ENCODE data around the gene SPATA31C2. TPM values are rescaled to one million over a fixed set of nuclear protein-coding genes. Genes with fewer than 3 reads are reported as not detected.
A peak's percentile ranks its signal among the peaks of the same experiment; 100 is the strongest.
"Not testable (repeated sequence)": the region's sequence is repeated elsewhere in the genome, so short reads cannot be mapped to it uniquely, and the experiment has no call there.

SPATA31C2 gene
- total RNA-seq, 1 experiment from 2014 or later: not detected

DNA sequence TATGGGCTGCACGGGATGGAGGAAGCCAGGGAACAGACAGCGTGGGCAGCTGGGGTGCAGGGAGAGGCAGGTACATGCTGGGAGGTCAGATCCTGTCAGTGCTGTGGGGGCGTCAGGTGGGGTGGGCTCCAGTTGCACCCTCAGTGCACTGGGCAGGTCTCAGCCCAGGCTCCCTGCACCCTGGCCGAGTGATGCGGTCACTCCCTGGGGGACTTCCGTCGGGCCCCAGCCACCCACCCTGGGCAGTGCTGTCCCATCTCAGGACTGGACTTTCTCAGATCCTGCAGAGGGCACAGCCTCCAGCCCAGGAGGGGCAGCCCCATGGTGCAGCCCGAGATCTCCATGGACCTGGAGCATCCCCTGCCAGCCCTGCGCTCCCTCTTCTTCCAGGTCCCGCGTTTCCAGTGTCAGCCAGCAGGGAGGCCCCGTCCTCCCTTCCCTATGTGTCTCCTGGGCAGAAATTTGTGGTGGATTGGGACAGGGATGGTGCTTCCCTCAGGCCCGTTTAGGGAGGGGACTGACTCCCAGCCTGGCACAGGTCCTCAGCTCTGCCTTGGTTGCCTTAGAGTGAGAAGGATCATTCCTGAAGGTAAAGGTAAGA is 10.5 kb downstream of the SPATA31C2 start:
- DNase-seq (ENCODE audit: low read depth): not testable (repeated sequence)

DNA sequence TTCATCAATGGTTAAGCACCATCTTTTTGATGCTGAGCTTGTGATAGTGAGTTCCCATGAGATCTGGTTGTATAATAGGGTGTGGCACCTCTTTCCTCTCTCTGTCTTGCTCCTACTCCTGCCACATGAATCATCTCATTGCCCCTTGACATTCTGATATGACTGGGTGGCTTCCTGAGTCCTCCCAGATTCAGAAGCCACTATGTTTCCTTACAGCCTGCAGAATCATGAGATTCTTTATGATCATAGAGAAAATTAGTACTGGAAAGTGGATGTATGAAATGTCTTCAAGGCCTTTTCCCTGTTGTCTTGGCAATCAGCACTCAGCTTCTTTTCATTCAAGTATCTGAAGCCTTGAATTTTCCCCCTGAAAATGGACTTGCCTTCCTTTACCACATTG is 14.9 kb downstream of the SPATA31C2 start:
- DNase-seq (ENCODE audit: low read depth): not testable (repeated sequence)

DNA sequence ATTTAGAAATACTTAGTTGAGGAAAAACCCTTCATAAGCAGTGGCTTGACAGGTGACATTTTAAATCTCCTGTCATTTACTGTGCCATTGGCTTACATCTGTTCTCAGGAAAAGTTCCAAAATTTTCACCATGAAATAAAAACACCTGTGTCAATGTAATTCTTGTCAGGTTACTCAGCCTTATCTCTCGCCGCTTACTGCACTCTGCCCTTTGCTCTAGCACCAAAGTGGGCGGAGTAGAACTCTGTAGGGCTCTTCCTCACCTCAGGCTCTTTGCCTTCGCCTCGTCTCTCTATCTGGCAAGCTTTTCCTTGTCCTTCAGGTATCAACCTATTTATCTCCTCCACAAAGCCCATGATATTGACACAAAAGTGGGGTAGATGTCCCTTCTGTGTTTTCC is 20.2 kb downstream of the SPATA31C2 start:
- not testable (repeated sequence) for DNase-seq (ENCODE audit: low read depth)

DNA sequence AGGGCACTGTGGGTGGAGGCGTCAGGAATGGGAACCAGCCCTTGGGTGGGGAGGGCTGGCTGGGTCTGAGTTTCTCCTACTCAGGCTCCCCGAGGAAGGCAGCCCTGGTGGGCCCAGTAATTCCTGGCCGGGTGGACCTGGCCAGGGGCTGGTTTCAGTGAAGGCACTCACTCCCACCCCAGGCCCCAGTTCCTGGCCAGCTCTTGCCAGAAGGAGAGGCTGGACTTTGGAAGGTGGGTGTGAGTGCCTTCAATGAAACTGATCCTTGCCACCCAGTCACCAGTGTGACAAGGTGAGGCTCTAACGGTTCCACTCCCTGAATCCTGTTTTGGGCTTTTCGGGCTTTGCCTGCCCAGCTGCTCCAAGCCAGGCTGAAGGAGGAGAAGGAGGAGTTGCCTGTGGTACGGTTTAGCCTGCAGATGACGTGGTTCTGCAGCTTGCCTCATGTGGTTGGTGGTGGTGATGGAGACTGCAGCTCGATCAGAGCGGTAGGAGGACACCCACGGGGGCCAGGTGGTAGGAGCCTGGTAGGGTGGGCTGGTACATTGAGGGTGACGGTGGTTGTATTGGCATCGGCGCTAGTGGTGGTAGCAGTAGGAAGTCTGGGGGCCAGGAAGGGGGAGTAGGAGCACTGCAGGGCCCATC is 23.2 kb downstream of the SPATA31C2 start:
- DNase-seq (ENCODE audit: low read depth): peak; percentile 74

DNA sequence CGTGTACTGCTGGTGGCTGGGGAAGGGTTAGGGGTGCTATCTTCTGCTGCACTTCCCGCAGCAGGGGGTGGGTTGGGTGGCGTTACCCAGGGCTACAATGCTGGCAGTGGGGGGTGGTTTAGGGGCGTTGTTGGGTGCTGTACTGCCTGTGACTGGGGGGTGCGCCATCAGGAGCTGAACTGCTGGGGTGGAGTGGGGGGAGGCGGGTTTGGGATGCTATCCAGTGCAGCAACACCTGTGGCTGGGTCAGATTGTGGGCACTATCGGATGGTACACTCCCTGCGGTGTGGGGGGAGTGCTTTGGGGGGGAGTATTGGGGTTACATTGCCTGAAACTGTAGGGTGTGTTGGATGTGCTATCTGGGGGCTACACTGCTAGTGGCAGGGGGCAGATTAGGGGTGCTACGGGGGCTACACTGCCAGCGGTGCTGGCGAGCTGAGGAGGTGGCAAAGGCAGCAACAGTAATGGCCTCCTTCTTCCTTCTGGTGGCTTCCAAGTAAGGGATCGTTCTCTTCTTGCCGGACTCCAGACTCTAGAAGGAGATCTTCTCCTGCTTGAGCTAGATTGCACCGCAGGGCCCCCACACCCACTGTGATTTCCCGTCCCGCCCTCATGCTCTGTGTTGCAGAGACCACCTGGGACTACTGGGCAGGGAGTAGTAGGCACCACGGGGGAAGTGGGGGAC is 23.9 kb downstream of the SPATA31C2 start:
- not testable (repeated sequence) for DNase-seq (ENCODE audit: low read depth)

DNA sequence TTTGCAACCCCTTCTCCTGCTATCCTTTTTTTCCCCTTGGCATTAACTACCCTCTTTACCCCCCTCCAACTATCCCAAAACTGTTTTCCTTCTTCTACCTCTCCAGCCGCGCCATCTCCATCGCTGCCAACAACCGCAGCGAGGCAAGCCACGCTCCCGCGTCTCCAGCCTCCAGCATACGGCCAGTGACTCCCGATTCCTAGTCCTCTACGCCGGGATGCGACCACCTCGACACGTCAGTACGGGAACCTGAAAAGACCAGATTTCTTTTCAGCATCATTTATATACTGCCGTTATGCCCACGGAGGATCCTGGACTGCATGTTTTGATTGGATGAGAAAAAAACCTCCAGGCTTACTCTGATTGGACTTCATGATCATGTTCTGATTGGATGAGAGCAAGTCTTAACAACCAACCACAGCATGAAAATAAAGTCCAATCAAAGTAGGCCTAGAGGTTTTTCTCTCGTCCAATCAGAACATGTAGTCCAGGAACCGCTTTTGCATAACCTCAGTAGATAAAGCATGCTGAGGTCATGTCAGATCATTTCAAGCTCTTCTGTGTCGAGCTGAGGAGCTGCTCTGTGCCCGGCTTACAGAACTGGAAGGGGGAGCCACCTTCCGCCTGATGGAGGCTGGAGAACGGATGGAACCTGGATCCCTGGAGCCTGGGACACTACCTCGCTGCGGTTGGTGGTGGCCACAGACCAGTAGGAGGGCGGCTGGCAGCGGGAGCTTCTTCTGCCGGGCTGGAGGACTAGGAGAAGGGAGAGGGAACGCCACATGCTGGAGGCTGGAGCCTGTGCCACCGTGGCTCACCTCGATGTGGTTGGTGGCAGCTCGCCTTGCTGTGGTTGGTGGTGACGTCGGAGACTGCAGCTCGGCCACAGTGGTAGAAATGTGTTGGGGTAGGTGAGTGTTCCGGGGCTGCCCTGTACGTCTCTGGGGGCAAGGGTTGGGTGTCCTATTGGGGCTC is 24.8 kb downstream of the SPATA31C2 start:
- DNase-seq (ENCODE audit: low read depth): peak; percentile 100

DNA sequence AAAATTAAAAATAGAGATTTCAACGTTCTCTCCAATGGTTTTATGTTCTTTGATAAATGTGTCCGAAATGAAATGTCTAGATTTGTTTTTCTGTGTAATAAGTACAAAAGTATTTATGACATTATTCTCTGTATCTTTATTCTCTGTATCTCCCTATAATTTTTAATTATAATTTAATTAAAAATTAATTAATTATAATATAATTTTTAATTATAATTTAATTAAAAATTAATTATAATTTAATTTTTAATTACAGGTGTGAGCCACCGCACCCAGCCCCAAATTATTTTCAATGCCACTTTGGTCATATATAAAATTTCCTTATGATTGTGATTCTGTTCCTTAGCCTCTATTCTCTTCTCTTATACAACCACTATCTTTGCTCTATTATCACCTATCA is 28.2 kb downstream of the SPATA31C2 start:
- DNase-seq (ENCODE audit: low read depth): no peak

DNA sequence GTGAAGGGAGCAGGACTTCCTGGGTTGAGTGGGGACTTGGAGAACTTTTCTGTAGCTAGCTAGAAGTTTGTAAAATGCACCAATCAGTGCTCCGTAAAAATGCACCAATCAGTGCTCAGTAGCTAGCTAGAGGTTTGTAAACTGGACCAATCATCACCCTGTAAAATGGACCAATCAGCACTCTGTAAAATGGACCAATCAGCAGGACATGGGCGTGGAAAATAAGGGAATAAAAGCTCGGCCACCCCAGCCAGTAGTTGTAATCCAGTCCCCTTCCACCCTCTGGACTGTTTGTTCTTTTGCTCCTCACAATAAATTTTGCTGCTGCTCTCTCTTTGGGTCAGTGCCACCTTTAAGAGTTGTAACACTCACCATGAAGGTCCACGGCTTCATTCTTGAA is 29.5 kb downstream of the SPATA31C2 start:
- peak; percentile 77 for DNase-seq (ENCODE audit: low read depth)

DNA sequence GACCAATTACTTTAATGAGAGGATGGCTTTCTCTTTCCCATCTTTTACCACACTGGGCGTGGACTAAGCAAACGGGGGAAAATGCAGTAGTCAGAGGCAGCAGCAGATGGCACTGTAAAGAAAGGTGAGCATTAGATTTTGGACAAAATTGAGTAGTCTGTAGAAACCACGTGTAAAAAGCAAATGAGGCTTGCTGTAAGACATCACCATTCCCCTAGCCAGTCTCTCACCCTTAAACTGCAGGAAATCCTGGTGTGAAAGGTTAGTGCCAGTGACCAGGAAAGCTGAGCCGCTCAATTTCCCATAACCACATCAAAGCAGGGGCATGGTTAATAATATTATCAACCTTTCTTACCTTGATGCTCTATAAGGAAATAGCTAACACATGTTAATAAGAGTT is 31.8 kb downstream of the SPATA31C2 start:
- no peak for DNase-seq (ENCODE audit: low read depth)

DNA sequence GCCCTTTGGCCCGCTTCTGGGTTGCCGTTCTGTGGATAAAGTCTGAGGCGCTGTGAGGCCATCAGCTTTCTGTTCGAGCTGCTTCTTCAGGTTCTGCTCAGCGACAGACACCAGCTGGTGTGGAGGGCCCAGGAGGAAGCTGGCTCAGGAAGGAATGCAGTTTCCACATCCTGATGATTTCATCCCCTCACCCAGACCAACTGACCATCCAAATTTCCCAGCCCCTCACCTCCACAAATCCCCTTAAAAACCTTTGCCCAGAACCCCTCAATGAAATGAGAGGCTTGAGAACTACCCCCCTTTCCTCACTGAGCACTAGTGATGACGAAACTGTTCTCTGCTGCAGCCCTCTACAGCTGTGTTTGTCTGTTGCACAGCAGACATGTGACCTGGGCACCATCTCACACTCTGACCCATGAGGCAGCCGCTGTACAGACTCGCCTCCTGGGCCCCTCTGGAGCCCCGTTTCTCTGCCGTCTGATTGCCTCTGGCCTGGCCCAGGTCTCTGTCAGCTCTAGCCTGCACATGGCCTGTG is 45.4 kb downstream of the SPATA31C2 start:
- no peak for DNase-seq (ENCODE audit: low read depth)

DNA sequence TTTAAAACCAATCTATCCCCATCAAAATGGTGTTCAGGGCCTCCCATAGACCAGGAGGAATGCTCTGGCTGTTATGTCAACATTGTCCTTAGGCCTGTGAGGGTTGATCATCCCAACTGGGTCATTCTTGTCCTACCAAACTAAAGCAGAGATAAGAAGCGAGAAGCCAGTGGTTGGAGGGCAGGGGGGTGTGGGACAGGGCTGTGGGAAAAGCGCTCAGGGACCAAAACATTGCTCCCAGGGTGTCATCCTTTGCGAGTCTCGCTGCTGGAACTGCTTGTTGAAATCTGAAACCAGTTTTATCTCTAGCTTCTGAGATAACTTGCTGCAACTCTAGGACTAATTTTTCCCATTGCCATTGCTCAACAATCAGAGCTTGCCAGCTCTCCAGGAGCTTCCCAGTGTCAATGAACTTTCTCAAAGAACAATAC is 48.1 kb downstream of the SPATA31C2 start:
- DNase-seq (ENCODE audit: low read depth): no peak

DNA sequence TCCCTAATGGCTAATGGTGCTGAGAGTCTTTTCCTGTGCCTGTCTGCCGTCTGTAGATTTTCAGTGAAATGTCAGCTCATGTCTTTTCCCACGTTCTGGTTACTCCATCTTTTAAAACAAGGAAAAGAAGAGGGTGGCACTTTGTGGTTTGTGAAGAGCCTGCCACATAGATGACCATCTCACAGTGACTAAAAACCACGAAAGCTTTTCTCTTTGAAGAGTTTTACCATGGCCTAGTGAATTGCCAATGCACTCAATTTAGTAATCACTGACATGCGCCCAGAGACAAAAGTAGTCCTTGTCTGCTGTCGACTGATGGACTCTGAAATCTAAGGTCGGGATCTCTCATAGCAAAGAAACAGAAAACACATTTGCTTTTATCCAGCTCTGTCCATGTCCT is 50.4 kb downstream of the SPATA31C2 start:
- DNase-seq (ENCODE audit: low read depth): no peak

DNA sequence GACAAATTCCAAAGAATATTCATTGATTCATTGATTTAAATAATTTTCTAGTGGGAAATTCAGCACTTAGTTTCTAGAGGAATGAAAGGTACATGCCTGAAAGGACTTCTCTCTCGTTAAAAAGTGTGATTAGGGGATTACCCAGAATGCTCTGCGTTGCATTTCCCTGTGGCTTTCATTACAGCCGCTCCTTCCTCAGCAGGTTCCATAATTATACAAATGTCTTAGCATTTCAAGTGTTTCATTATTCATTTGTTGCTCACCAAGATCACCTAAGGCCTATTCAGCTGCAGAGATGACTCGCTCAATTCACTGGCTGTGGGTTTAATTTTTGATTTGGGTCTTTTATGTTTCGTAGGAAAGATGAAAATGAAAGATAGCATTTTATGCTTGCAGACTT is 52.8 kb downstream of the SPATA31C2 start:
- no peak for DNase-seq (ENCODE audit: low read depth)

DNA sequence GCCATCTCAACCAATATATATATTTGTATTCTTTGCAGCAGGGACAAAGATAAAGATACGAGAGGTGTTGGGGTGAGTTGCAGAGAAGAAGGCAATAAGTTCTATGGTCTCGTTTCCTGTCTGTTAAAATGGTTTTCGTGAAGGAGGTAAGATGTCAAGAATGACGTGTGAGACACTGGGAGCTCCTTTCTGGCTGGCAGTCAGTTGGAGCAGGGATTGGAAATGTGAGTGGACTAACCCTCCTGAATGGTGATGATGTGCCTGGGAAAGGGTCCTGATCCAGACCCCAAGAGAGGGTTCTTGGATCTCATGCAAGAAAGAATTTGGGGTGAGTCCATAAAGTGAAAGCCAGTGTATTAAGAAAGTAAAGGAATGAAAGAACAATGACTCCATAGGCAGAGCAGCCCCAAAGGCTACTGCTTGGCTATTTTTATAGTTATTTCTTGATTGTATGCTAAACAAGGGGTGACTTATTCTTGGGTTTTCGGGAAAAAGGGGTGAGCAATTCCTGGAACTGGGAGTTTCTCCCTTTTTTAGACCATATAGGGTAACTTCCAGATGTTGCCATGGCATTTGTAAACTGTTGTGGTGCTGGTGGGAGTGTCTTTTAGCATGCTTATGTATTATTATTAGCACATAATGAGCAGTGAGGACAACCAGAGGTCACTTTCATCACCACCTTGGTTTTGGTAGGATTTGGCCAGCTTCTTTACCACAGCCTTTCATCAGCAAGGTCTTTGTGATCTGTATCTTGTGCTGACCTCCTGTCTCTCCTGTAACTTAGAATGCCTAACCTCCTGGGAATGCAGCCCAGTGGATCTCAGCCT is 53.7 kb downstream of the SPATA31C2 start:
- no peak for DNase-seq (ENCODE audit: low read depth)

Other genes starting within 250 kb of the SPATA31C2 start
- gene SPATA31C1, start 220.5 kb downstream of the SPATA31C2 start, total RNA-seq (2014; rRNA removed; shearing (Covaris generic)): not detected in 2 replicates
- 0.05 TPM in 1 of 2 replicates, not detected in the other for gene CDK20, start 163.9 kb downstream of the SPATA31C2 start, total RNA-seq (2014; rRNA removed; shearing (Covaris generic))
- 36.9 and 56.9 TPM in 2 replicates for gene SPIN1, start 250.0 kb upstream of the SPATA31C2 start, total RNA-seq (2014; rRNA removed; shearing (Covaris generic))

All from HT1080 (cell line).